PFSK-1 (cell line): ENCODE results near the gene PCSK6.

Experiments used
- POLR2AphosphoS5 ChIP-seq: IDR thresholded peaks from 2 replicates; pipeline ENCODE4 v1.6.1; 2012; ENCODE audit warnings: low read depth, mild to moderate bottlenecking, control low read depth, low read length, moderate library complexity
- TAF1 ChIP-seq: IDR thresholded peaks from 2 replicates; pipeline ENCODE4 v1.6.1; 2012; ENCODE audit warnings: low read length, control low read depth, borderline replicate concordance; ENCODE audit not compliant: insufficient read depth
- TF ChIP-seq, protein P1 (sequence below), 2 experiments: IDR thresholded peaks; 2 replicates each; pipeline versions ENCODE4 v1.6.1 to v1.8.0; 2011 to 2012; ENCODE audit warnings: low read depth in 2 of 2, low read length in 2 of 2, control low read depth in 1 of 2, inconsistent platforms in 1 of 2, mild to moderate bottlenecking in 1 of 2, moderate library complexity in 1 of 2; ENCODE audit not compliant: insufficient read depth in 1 of 2

DNA sequence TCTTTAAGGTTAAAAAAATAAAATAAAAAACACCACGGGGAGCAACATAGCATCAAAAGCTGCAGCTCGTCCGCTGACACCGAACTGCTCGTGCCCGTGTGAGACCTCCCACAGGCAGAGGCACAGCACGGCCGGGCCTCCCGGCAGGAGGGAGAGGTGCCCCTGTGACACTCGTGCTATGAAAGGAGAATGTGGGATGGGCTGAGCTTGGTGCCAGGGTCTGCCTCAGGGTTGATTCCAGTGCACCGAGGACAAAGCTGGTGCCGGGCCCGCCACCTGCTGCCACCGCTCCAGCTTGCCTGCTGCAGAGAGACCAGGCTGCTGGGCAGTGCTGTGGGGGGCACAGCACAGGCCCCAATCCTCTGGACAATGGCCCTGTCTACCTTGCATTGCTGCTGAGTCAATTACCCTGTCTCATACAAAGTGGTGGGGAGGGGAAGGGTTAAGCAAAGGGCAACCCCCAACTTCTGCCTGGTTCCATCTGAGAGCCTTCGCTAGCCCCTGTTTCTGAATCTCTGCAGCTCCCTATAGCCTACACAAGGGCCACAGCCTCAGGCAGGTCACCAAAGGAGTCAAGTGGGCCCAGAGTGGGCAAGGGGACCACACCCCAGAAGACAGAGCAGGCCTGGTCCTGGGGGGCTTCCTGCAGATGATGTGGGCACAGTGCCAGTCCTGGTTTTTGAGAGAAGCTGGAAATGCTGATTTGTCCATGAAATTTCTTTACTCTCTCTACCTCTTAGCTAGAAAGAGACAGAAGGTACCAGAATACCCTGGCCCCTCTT, 120.5 kb downstream of the PCSK6 start:
- TF ChIP-seq TAF1 (no peak), POLR2AphosphoS5 (no peak)
- TF ChIP-seq, protein P1, sequence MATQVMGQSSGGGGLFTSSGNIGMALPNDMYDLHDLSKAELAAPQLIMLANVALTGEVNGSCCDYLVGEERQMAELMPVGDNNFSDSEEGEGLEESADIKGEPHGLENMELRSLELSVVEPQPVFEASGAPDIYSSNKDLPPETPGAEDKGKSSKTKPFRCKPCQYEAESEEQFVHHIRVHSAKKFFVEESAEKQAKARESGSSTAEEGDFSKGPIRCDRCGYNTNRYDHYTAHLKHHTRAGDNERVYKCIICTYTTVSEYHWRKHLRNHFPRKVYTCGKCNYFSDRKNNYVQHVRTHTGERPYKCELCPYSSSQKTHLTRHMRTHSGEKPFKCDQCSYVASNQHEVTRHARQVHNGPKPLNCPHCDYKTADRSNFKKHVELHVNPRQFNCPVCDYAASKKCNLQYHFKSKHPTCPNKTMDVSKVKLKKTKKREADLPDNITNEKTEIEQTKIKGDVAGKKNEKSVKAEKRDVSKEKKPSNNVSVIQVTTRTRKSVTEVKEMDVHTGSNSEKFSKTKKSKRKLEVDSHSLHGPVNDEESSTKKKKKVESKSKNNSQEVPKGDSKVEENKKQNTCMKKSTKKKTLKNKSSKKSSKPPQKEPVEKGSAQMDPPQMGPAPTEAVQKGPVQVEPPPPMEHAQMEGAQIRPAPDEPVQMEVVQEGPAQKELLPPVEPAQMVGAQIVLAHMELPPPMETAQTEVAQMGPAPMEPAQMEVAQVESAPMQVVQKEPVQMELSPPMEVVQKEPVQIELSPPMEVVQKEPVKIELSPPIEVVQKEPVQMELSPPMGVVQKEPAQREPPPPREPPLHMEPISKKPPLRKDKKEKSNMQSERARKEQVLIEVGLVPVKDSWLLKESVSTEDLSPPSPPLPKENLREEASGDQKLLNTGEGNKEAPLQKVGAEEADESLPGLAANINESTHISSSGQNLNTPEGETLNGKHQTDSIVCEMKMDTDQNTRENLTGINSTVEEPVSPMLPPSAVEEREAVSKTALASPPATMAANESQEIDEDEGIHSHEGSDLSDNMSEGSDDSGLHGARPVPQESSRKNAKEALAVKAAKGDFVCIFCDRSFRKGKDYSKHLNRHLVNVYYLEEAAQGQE (IDR thresholded peaks at IDR 0.05; ENCODE audit: insufficient read depth in 1 of 2, low read depth in 2 of 2, low read length in 2 of 2): no peak
